IMR-90 (cell line): ENCODE measurements around the gene SETD2. TPM values are rescaled to one million over a fixed set of nuclear protein-coding genes. Genes with fewer than 3 reads are reported as not detected.

ENCODE experiments used
- ATAC-seq: fragments of 200-7000 bp; cut with Tn5 transposase; 2 replicates; pipeline ENCODE4 v1.9.1; 2020; ENCODE audit warnings: low read depth, mild to moderate bottlenecking, moderate library complexity
- BruUV-seq: library from RNA; stranded (reverse); fragments of 400-500 nt; replicated peaks from 2 replicates; lab custom pipeline; 2021; lab: Mats Ljungman, UMichigan
- CTCF ChIA-PET: fragments of 300-600 bp; formaldehyde crosslinking; extraction: SDS; loops from one replicate; lab custom pipeline; 2021; ENCODE audit warnings: antibody characterized with exemption; lab: Yijun Ruan, JAX
- POLR2A ChIA-PET: fragments of 300-600 bp; sonication (Branson Sonifier 250); formaldehyde crosslinking; loops from one replicate; lab custom pipeline; 2022; ENCODE audit warnings: antibody characterized with exemption; ENCODE audit not compliant: unreplicated experiment; lab: Charles Lee
- DNase-seq: peaks from one replicate; pipeline ENCODE4 v3.0.0; 2013
- H2AFZ ChIP-seq: replicated peaks from 2 replicates; pipeline ENCODE3; 2013; ENCODE audit warnings: low read length, mild to moderate bottlenecking; ENCODE audit not compliant: poor library complexity
- H2AK5ac ChIP-seq: 2 replicates; pipeline ENCODE4 v1.6.1; 2013; ENCODE audit warnings: low read depth, low read length, inconsistent platforms
- H2AK9ac ChIP-seq: replicated peaks from 2 replicates; pipeline ENCODE3; 2013; ENCODE audit warnings: mild to moderate bottlenecking, low read depth, low read length, moderate library complexity; ENCODE audit not compliant: poor library complexity
- H2BK120ac ChIP-seq: 2 replicates; pipeline ENCODE4 v1.6.1; 2013; ENCODE audit warnings: low read depth, low read length, inconsistent platforms
- H2BK15ac ChIP-seq: 3 replicates; pipeline ENCODE4 v1.6.1; 2013; ENCODE audit warnings: low read depth, low read length, inconsistent platforms
- H2BK20ac ChIP-seq: 2 replicates; pipeline ENCODE4 v1.6.1; 2013; ENCODE audit warnings: low read depth, mild to moderate bottlenecking, inconsistent platforms, low read length, moderate library complexity
- H2BK5ac ChIP-seq: 2 replicates; pipeline ENCODE4 v1.6.1; 2013; ENCODE audit warnings: mild to moderate bottlenecking, low read depth, low read length, inconsistent platforms; ENCODE audit not compliant: poor library complexity, severe bottlenecking
- H3K14ac ChIP-seq: replicated peaks from 2 replicates; pipeline ENCODE4 v1.6.1; 2013; ENCODE audit warnings: low read depth, low read length, inconsistent platforms
- H3K18ac ChIP-seq: 2 replicates; pipeline ENCODE4 v1.6.1; 2013; ENCODE audit warnings: low read depth, low read length, control low read depth
- H3K23ac ChIP-seq: 2 replicates; pipeline ENCODE4 v1.6.1; 2013; ENCODE audit warnings: low read depth, low read length, inconsistent platforms
- H3K27ac ChIP-seq: 2 replicates; pipeline ENCODE4 v1.5.1; 2013; ENCODE audit warnings: mild to moderate bottlenecking, control low read depth, low read length; ENCODE audit not compliant: insufficient read depth
- H3K27me3 ChIP-seq: 2 replicates; pipeline ENCODE4 v1.6.1; 2013; ENCODE audit warnings: low read length; ENCODE audit not compliant: control insufficient read depth, insufficient read depth
- H3K36me3 ChIP-seq: 2 replicates; pipeline ENCODE4 v1.6.1; 2013; ENCODE audit warnings: low read length, mixed read lengths; ENCODE audit not compliant: control insufficient read depth, insufficient read depth
- H3K4ac ChIP-seq: 2 replicates; pipeline ENCODE4 v1.6.1; 2013; ENCODE audit warnings: low read depth, low read length, inconsistent platforms
- H3K4me1 ChIP-seq: 2 replicates; pipeline ENCODE4 v1.6.1; 2013; ENCODE audit warnings: low read length, mixed read lengths; ENCODE audit not compliant: control insufficient read depth, insufficient read depth
- H3K4me2 ChIP-seq: 2 replicates; pipeline ENCODE4 v1.6.1; 2013; ENCODE audit warnings: low read depth, mild to moderate bottlenecking, control low read depth, low read length, moderate library complexity
- H3K4me3 ChIP-seq: 2 replicates; pipeline ENCODE4 v1.5.1; 2013; ENCODE audit warnings: low read depth, mild to moderate bottlenecking, control low read depth, low read length, moderate library complexity; ENCODE audit not compliant: insufficient read depth
- H3K56ac ChIP-seq: 2 replicates; pipeline ENCODE4 v1.6.1; 2013; ENCODE audit warnings: low read length, inconsistent platforms; ENCODE audit not compliant: insufficient read depth; ENCODE audit errors: extremely low read depth
- H3K79me1 ChIP-seq, 2 experiments: 2 replicates each; pipeline ENCODE4 v1.6.1; 2013; ENCODE audit warnings: low read length in 2 of 2, inconsistent platforms in 1 of 2, low read depth in 1 of 2
- H3K9ac ChIP-seq: 2 replicates; pipeline ENCODE4 v1.6.1; 2013; ENCODE audit warnings: low read depth, low read length, control low read depth
- H3K9me1 ChIP-seq: 2 replicates; pipeline ENCODE4 v1.6.1; 2013; ENCODE audit warnings: low read length, inconsistent platforms; ENCODE audit not compliant: insufficient read depth
- H3K9me3 ChIP-seq: 2 replicates; pipeline ENCODE4 v1.6.1; 2013; ENCODE audit warnings: low read length; ENCODE audit not compliant: control insufficient read depth, insufficient read depth
- H4K20me1 ChIP-seq: 2 replicates; pipeline ENCODE4 v1.6.1; 2013; ENCODE audit warnings: low read length, inconsistent platforms; ENCODE audit not compliant: insufficient read depth
- H4K5ac ChIP-seq: 2 replicates; pipeline ENCODE4 v1.6.1; 2013; ENCODE audit warnings: mild to moderate bottlenecking, low read depth, low read length, control low read depth
- H4K8ac ChIP-seq, 2 experiments: 2 replicates each; pipeline ENCODE4 v1.6.1; 2013; ENCODE audit warnings: low read depth in 2 of 2, low read length in 2 of 2, control low read depth in 1 of 2, inconsistent platforms in 1 of 2
- H4K91ac ChIP-seq: 2 replicates; pipeline ENCODE4 v1.6.1; 2013; ENCODE audit warnings: low read depth, low read length, inconsistent platforms; ENCODE audit not compliant: insufficient read depth
- CEBPB ChIP-seq: IDR thresholded peaks from 2 replicates; pipeline ENCODE4 v1.6.1; 2012; ENCODE audit warnings: low read depth, low read length, improper control_type of control experiment
- CHD1 ChIP-seq: IDR thresholded peaks from 2 replicates; pipeline ENCODE4 v1.6.1; 2012; ENCODE audit warnings: low read depth, low read length, improper control_type of control experiment
- CTCF ChIP-seq: conservative IDR thresholded peaks from 2 replicates; pipeline ENCODE4 v1.5.1; 2012; ENCODE audit warnings: mild to moderate bottlenecking, low read depth, low read length, improper control_type of control experiment
- FOS ChIP-seq: fragments of 150-350 bp; IDR thresholded peaks from 2 replicates; pipeline ENCODE4 v1.6.1; 2016; ENCODE audit warnings: low read depth, low read length
- MAZ ChIP-seq: IDR thresholded peaks from 2 replicates; pipeline ENCODE4 v1.6.1; 2012; ENCODE audit warnings: low read depth, mild to moderate bottlenecking, low read length, improper control_type of control experiment, moderate library complexity, borderline replicate concordance
- MXI1 ChIP-seq: IDR thresholded peaks from 2 replicates; pipeline ENCODE4 v1.6.1; 2012; ENCODE audit warnings: low read depth, mild to moderate bottlenecking, low read length, moderate library complexity, borderline replicate concordance
- POLR2A ChIP-seq: IDR thresholded peaks from 2 replicates; pipeline ENCODE4 v1.6.1; 2012; ENCODE audit warnings: mild to moderate bottlenecking, low read depth, low read length
- RAD21 ChIP-seq: IDR thresholded peaks from 2 replicates; pipeline ENCODE4 v1.6.1; 2012; ENCODE audit warnings: low read length, improper control_type of control experiment
- RCOR1 ChIP-seq: IDR thresholded peaks from 2 replicates; pipeline ENCODE4 v1.6.1; 2012; ENCODE audit warnings: mild to moderate bottlenecking, low read length, improper control_type of control experiment; ENCODE audit not compliant: insufficient replicate concordance
- RFX5 ChIP-seq: IDR thresholded peaks from 2 replicates; pipeline ENCODE4 v1.8.0; 2012; ENCODE audit warnings: low read depth, mild to moderate bottlenecking, low read length, moderate library complexity
- SMC3 ChIP-seq: fragments of 150-350 bp; IDR thresholded peaks from 2 replicates; pipeline ENCODE4 v1.6.1; 2016; ENCODE audit warnings: low read depth, mild to moderate bottlenecking, antibody characterized with exemption, low read length, moderate library complexity
- USF2 ChIP-seq: fragments of 150-350 bp; IDR thresholded peaks from 2 replicates; pipeline ENCODE4 v1.6.1; 2017; ENCODE audit warnings: mild to moderate bottlenecking, antibody characterized with exemption, low read length, low read depth
- WGBS, 2 experiments: methylation state at CpG; one replicate each; pipeline versions ENCODE4 v1.1.5 to v1.1.7; 2013; ENCODE audit warnings: missing lambda C conversion rate in 2 of 2; ENCODE audit not compliant: insufficient read length in 1 of 2; ENCODE audit errors: extremely low coverage in 2 of 2; 5-methylcytosine and 5-hydroxymethylcytosine counted together
- dilution Hi-C: fragments of 300-500 bp; cut with HindIII; formaldehyde crosslinking; loops from one replicate; pipeline ENCODE4 v1.14.3; 2018; ENCODE audit warnings: low sequenced_read_pairs; ENCODE audit not compliant: unreplicated experiment
- in situ Hi-C: fragments of 300-500 bp; cut with MboI; formaldehyde crosslinking; loops from 3 replicates; pipeline ENCODE4 v1.14.3; 2019; ENCODE audit warnings: low sequenced_read_pairs, inconsistent platforms, mixed read lengths
- intact Hi-C: fragments of 100-400 bp; cut with micrococcal nuclease; formaldehyde crosslinking; loops from 2 replicates; pipeline ENCODE4 v1.10.0; 2022
- polyA plus RNA-seq, 3 experiments: library from polyadenylated mRNA; depleted of rRNA; stranded (reverse); fragments of >200 nt; gene quantifications; 2 replicates each; pipeline ENCODE4 v1.2.3, GENCODE V29; 2012; ENCODE audit warnings: low replicate concordance in 1 of 3
- total RNA-seq: library from RNA; depleted of rRNA; stranded (reverse); fragments of >200 nt; gene quantifications from 2 replicates; pipeline ENCODE4 v1.2.3, GENCODE V29; 2012

SETD2 gene
- total and polyA plus RNA-seq, 2 of the 4 experiments (the other 2 are of a cell fraction): 18.3 to 20.1 TPM

DNA sequence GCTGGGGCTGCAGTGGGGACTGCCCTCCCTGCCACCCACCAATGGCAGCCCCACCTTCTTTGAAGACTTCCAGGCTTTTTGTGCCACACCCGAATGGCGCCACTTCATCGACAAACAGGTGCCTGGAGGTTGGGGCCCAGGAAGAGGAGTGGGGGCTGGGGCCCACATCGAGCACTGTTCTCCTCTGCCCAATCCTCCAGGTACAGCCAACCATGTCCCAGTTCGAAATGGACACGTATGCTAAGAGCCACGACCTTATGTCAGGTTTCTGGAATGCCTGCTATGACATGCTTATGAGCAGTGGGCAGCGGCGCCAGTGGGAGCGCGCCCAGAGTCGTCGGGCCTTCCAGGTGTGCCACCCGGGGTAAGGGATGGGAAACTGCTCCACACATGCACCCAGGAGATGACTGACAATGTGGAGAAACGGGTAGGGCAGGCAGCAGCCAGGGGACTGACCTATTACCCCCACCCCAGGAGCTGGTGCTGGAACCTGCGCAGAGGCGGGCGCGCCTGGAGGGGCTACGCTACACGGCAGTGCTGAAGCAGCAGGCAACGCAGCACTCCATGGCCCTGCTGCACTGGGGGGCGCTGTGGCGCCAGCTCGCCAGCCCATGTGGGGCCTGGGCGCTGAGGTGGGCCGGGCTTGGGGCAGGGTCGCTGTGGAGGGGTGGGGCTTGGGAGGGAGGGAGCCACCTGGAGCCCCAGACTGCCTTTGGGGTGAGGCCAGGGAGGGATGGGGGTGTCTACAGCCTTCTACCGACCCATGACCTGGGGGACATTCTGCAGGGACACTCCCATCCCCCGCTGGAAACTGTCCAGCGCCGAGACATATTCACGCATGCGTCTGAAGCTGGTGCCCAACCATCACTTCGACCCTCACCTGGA lies 161.5 kb downstream of the SETD2 start (continued):
- no peak for TF ChIP-seq USF2
- TF ChIP-seq FOS: no peak

GRCh38 chr3:47001731-47002170 lies 162.2 kb downstream of the SETD2 start:
- peaks cover 6% of the 10 kb centered on the region; the same call in 1 of the 2 replicates for H3K36me3 ChIP-seq
- WGBS, 2 experiments: 100% methylated on average over 3 of the region's 16 CpGs; no CpG with 5 or more reads in 1 of the 2 experiments
- BruUV-seq: no TSS peak
- intact Hi-C loops: no loop called here
- no peak overlapping the region for H2BK20ac ChIP-seq
- in situ Hi-C loops: no loop called here
- no peak overlapping the region for H2AK5ac ChIP-seq
- H3K79me1 ChIP-seq: no peaks in the 10 kb centered on the region
- no peak overlapping the region for H2BK5ac ChIP-seq
- dilution Hi-C loops: no loop called here
- no peak overlapping the region for H2AK9ac ChIP-seq
- H3K27me3 ChIP-seq: no peaks in the 10 kb centered on the region
- ChIA-PET POLR2A (no interaction called here), CTCF (no interaction called here)
- H3K56ac ChIP-seq: no peak overlapping the region
- H3K4me1 ChIP-seq: peaks cover 4% of the 10 kb centered on the region; the same call in 1 of the 2 replicates
- no peak overlapping the region for H3K23ac ChIP-seq
- H3K4ac ChIP-seq: no peak overlapping the region
- H4K5ac ChIP-seq: no peak overlapping the region
- no peak overlapping the region for H3K9ac ChIP-seq
- peaks cover 6% of the 10 kb centered on the region; the same call in 1 of the 2 replicates for H3K9me1 ChIP-seq
- no peak overlapping the region for H3K27ac ChIP-seq
- ATAC-seq: no peak
- H4K8ac ChIP-seq: no peak overlapping the region
- no peak for DNase-seq
- H2BK120ac ChIP-seq: no peak overlapping the region
- no peak overlapping the region for H3K4me3 ChIP-seq
- H3K4me2 ChIP-seq: no peak overlapping the region
- no peak overlapping the region for H4K91ac ChIP-seq
- no peaks in the 10 kb centered on the region for H3K9me3 ChIP-seq
- H3K14ac ChIP-seq: no peak overlapping the region
- no peak overlapping the region for H3K18ac ChIP-seq
- no peak overlapping the region for H2BK15ac ChIP-seq
- H2AFZ ChIP-seq: no peak overlapping the region
- H4K20me1 ChIP-seq: no peaks in the 10 kb centered on the region; the same call in 1 of the 2 replicates
- TF ChIP-seq CTCF (no peak), RAD21 (no peak), POLR2A (no peak), SMC3 (no peak), USF2 (no peak), CHD1 (no peak), RFX5 (no peak), MXI1 (no peak), CEBPB (no peak), RCOR1 (no peak), MAZ (no peak), FOS (no peak)
